ENCODE data around the gene ANK3.

The ANK3 gene

GRCh38 chr10:60123668-60124067, 266.0 kb downstream of the ANK3 start:
- Mint-ChIP-seq H3K4me1 (no peaks in the 10 kb centered on the region), H3K27me3 (ENCODE audit: low read depth) (no peaks in the 10 kb centered on the region), H3K9me3 (peaks cover 11% of the 10 kb centered on the region), H3K4me3 (no peak overlapping the region), H3K27ac (peak overlapping the region in 1 of 3 experiments; percentile 20), H3K36me3 (ENCODE audit: low read depth) (peaks cover 69% of the 10 kb centered on the region)
- TF ChIP-seq CTCF (IDR thresholded peaks at IDR 0.05; ENCODE audit: unreplicated experiment in 3 of 3) = no peak

- Mint-ChIP-seq H3K36me3 (ENCODE audit: low read depth) (peaks cover 72% of the 10 kb centered on the region), H3K4me3 (no peak overlapping the region), H3K27me3 (ENCODE audit: low read depth) (no peaks in the 10 kb centered on the region)
Measured at GRCh38 chr10:60123172-60123571, 266.5 kb downstream of the ANK3 start.

DNA sequence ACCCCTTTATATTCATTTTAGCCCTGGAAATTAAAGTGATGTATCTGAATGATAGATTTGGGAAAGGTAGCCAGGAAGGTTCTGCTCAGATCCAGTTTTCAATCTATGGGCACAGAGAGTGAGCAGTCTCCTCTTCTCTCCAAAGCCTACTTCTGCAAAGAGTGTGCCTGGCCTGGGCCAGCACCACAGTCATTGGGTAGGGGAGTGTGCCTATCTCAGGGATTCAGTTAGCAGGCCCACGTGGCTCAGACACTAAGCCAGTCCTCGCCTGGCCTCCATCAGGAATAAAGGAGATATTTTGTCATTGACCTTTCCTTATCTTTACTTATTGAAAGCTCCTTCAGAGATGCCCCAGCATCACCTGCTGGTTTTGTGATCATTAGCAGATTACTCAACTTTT, 267.5 kb downstream of the ANK3 start:
- Mint-ChIP-seq H3K4me3 (no peak overlapping the region), H3K9me3 (peaks cover 11% of the 10 kb centered on the region), H3K27me3 (ENCODE audit: low read depth) (no peaks in the 10 kb centered on the region), H3K36me3 (ENCODE audit: low read depth) (peaks cover 68% of the 10 kb centered on the region), H3K4me1 (no peaks in the 10 kb centered on the region), H3K27ac (no peak overlapping the region)
- no peak for TF ChIP-seq CTCF (IDR thresholded peaks at IDR 0.05; ENCODE audit: unreplicated experiment in 3 of 3)

More at GRCh38 chr10:60123172-60123571, 266.5 kb downstream of the ANK3 start:
- H3K4me1 Mint-ChIP-seq = no peaks in the 10 kb centered on the region
- no peak for TF ChIP-seq CTCF (IDR thresholded peaks at IDR 0.05; ENCODE audit: unreplicated experiment in 3 of 3)
- peaks cover 11% of the 10 kb centered on the region for H3K9me3 Mint-ChIP-seq
- no peak overlapping the region for H3K27ac Mint-ChIP-seq

- peak; percentile 39 to 55 (median 43) for TF ChIP-seq CTCF (IDR thresholded peaks at IDR 0.05; ENCODE audit: unreplicated experiment in 3 of 3)
- Mint-ChIP-seq H3K27ac (no peak overlapping the region), H3K4me1 (no peaks in the 10 kb centered on the region), H3K36me3 (ENCODE audit: low read depth) (peaks cover 30% of the 10 kb centered on the region), H3K27me3 (ENCODE audit: low read depth) (no peaks in the 10 kb centered on the region), H3K4me3 (no peak overlapping the region), H3K9me3 (peaks cover 2% of the 10 kb centered on the region)
Measured at GRCh38 chr10:60114765-60115586, 274.7 kb downstream of the ANK3 start.

GRCh38 chr10:60110739-60111138, 278.9 kb downstream of the ANK3 start:
- no peaks in the 10 kb centered on the region for H3K27me3 Mint-ChIP-seq (ENCODE audit: low read depth)
- peaks cover 27% of the 10 kb centered on the region for H3K36me3 Mint-ChIP-seq (ENCODE audit: low read depth)
- no peaks in the 10 kb centered on the region for H3K9me3 Mint-ChIP-seq
- no peak overlapping the region for H3K4me3 Mint-ChIP-seq
- no peak for TF ChIP-seq CTCF (IDR thresholded peaks at IDR 0.05; ENCODE audit: unreplicated experiment in 3 of 3)
- H3K27ac Mint-ChIP-seq = no peak overlapping the region
- H3K4me1 Mint-ChIP-seq = no peaks in the 10 kb centered on the region

All from nephron (organoid).